ENCODE data around the gene PARP8.

- TF ChIP-seq ZBTB43 (CRISPR knock-in tag; IDR thresholded peaks at IDR 0.05), result no peak
- no peak for TF ChIP-seq EZH2 (IDR thresholded peaks at IDR 0.05; ENCODE audit: borderline replicate concordance, low read depth, low read length)
- TF ChIP-seq ZNF239 (CRISPR knock-in tag; IDR thresholded peaks at IDR 0.05), result no peak
- TF ChIP-seq PRMT5 (CRISPR knock-in tag; IDR thresholded peaks at IDR 0.05), result no peak
- no peak for TF ChIP-seq CTCF (IDR thresholded peaks at IDR 0.05 in 2 of 3, conservative IDR thresholded peaks at IDR 0.05 in 1 of 3; ENCODE audit: insufficient read depth in 2 of 3, low read depth in 1 of 3, low read length in 3 of 3)
- TF ChIP-seq ETV6 (IDR thresholded peaks at IDR 0.05; ENCODE audit: borderline replicate concordance in 1 of 2, low read depth in 2 of 2, low read length in 1 of 2), result no peak
- TF ChIP-seq ETV6 (CRISPR knock-in tag; IDR thresholded peaks at IDR 0.05; ENCODE audit: borderline replicate concordance), result no peak
- no peak for TF ChIP-seq POLR2AphosphoS5 (IDR thresholded peaks at IDR 0.05; ENCODE audit: control insufficient read depth, insufficient read depth, low read depth, low read length)
- no peak for TF ChIP-seq MAFK (IDR thresholded peaks at IDR 0.05; ENCODE audit: low read length)
- TF ChIP-seq RFX5 (IDR thresholded peaks at IDR 0.05; ENCODE audit: low read depth, low read length), result no peak
- no peak for TF ChIP-seq ZNF133 (CRISPR knock-in tag; IDR thresholded peaks at IDR 0.05)
- TF ChIP-seq JUNB (CRISPR knock-in tag; conservative IDR thresholded peaks at IDR 0.05), result no peak
- no peak for TF ChIP-seq EGR1 (conservative IDR thresholded peaks at IDR 0.05)
Measured at GRCh38 chr5:50710838-50711237, 44.4 kb downstream of the PARP8 start.
